ENCODE results near the gene TSPAN18.

DNA sequence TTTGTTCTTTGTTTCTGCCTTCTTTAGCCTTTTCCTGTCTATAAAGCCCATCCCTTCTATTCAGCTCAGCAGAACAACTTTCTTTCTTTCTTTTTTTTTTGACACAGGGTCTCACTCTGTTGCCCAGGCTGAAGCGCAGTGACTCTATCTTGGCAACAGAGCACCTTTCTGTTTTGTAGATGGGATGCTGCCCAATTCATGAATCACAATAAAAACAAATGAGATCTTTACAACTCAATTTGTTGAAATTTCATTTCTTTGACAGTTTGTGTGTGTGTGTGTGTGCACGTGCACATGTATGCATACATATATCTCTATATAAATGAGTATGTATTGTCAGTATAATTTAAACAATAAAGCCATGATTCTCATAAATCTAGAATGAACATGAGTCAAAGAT is 25.5 kb downstream of the TSPAN18 start:
- no peak for TF ChIP-seq JUNB (IDR thresholded peaks at IDR 0.05; ENCODE audit: unreplicated experiment)
- TF ChIP-seq, protein P1, sequence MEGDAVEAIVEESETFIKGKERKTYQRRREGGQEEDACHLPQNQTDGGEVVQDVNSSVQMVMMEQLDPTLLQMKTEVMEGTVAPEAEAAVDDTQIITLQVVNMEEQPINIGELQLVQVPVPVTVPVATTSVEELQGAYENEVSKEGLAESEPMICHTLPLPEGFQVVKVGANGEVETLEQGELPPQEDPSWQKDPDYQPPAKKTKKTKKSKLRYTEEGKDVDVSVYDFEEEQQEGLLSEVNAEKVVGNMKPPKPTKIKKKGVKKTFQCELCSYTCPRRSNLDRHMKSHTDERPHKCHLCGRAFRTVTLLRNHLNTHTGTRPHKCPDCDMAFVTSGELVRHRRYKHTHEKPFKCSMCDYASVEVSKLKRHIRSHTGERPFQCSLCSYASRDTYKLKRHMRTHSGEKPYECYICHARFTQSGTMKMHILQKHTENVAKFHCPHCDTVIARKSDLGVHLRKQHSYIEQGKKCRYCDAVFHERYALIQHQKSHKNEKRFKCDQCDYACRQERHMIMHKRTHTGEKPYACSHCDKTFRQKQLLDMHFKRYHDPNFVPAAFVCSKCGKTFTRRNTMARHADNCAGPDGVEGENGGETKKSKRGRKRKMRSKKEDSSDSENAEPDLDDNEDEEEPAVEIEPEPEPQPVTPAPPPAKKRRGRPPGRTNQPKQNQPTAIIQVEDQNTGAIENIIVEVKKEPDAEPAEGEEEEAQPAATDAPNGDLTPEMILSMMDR (conservative IDR thresholded peaks at IDR 0.05; ENCODE audit: low read depth in 2 of 2), result no peak
- TF ChIP-seq, protein P2, sequence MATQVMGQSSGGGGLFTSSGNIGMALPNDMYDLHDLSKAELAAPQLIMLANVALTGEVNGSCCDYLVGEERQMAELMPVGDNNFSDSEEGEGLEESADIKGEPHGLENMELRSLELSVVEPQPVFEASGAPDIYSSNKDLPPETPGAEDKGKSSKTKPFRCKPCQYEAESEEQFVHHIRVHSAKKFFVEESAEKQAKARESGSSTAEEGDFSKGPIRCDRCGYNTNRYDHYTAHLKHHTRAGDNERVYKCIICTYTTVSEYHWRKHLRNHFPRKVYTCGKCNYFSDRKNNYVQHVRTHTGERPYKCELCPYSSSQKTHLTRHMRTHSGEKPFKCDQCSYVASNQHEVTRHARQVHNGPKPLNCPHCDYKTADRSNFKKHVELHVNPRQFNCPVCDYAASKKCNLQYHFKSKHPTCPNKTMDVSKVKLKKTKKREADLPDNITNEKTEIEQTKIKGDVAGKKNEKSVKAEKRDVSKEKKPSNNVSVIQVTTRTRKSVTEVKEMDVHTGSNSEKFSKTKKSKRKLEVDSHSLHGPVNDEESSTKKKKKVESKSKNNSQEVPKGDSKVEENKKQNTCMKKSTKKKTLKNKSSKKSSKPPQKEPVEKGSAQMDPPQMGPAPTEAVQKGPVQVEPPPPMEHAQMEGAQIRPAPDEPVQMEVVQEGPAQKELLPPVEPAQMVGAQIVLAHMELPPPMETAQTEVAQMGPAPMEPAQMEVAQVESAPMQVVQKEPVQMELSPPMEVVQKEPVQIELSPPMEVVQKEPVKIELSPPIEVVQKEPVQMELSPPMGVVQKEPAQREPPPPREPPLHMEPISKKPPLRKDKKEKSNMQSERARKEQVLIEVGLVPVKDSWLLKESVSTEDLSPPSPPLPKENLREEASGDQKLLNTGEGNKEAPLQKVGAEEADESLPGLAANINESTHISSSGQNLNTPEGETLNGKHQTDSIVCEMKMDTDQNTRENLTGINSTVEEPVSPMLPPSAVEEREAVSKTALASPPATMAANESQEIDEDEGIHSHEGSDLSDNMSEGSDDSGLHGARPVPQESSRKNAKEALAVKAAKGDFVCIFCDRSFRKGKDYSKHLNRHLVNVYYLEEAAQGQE (IDR thresholded peaks at IDR 0.05; ENCODE audit: unreplicated experiment), result no peak
- TF ChIP-seq ZNF114 (CRISPR knock-in tag; IDR thresholded peaks at IDR 0.05), result no peak
- no peak for TF ChIP-seq EZH2 (IDR thresholded peaks at IDR 0.05; ENCODE audit: low read depth, unreplicated experiment)
- TF ChIP-seq EZH2phosphoT487 (IDR thresholded peaks at IDR 0.05; ENCODE audit: unreplicated experiment), result no peak
- TF ChIP-seq POLR2AphosphoS5 (IDR thresholded peaks at IDR 0.05; ENCODE audit: low read depth), result no peak

Measured in GM23338 (cell line).